MCF 10A (cell line): ENCODE measurements around the gene NR2C2. TPM values are rescaled to one million over a fixed set of nuclear protein-coding genes. Genes with fewer than 3 reads are reported as not detected.

Source experiments
- BruUV-seq: library from RNA; stranded (reverse); fragments of 400-500 nt; replicated peaks from 2 replicates; lab custom pipeline; 2021; lab: Mats Ljungman, UMichigan
- CTCF ChIA-PET: fragments of 300-600 bp; sonication (Branson Sonifier 250); formaldehyde crosslinking; extraction: SDS; loops from one replicate; lab custom pipeline; 2021; ENCODE audit warnings: antibody characterized with exemption, inconsistent platforms; lab: Yijun Ruan, JAX
- POLR2A ChIA-PET: fragments of 300-600, 350-650 bp; sonication (Branson Sonifier 250); formaldehyde crosslinking; extraction: SDS; loops from one replicate; lab custom pipeline; 2020; ENCODE audit warnings: antibody characterized with exemption, inconsistent platforms; lab: Yijun Ruan, JAX
- DNase-seq: peaks from one replicate; pipeline ENCODE4 v3.0.0-alpha.2; 2018; ENCODE audit not compliant: unreplicated experiment
- H3K27ac Mint-ChIP-seq: one replicate; pipeline ENCODE4 v1.8.0; 2022; ENCODE audit warnings: mild to moderate bottlenecking, low read depth, mixed read lengths; ENCODE audit not compliant: unreplicated experiment
- H3K27me3 Mint-ChIP-seq: one replicate; pipeline ENCODE4 v1.8.0; 2022; ENCODE audit warnings: mixed read lengths; ENCODE audit not compliant: insufficient read depth, unreplicated experiment
- H3K36me3 Mint-ChIP-seq: one replicate; pipeline ENCODE4 v1.8.0; 2022; ENCODE audit warnings: mild to moderate bottlenecking, moderate library complexity, mixed read lengths; ENCODE audit not compliant: insufficient read depth, unreplicated experiment
- H3K4me1 Mint-ChIP-seq: one replicate; pipeline ENCODE4 v1.8.0; 2022; ENCODE audit warnings: mixed read lengths; ENCODE audit not compliant: insufficient read depth, unreplicated experiment
- H3K4me3 Mint-ChIP-seq: one replicate; pipeline ENCODE4 v1.8.0; 2022; ENCODE audit warnings: mild to moderate bottlenecking, moderate library complexity, mixed read lengths; ENCODE audit not compliant: unreplicated experiment
- H3K9me3 Mint-ChIP-seq: one replicate; pipeline ENCODE4 v1.8.0; 2022; ENCODE audit warnings: mixed read lengths; ENCODE audit not compliant: unreplicated experiment
- intact Hi-C: fragments of 100-400 bp; cut with micrococcal nuclease; formaldehyde crosslinking; loops from 2 replicates; pipeline ENCODE4 v1.14.1; 2022
- total RNA-seq: library from RNA; stranded (reverse); gene quantifications from 2 replicates; pipeline ENCODE4 v1.2.3, GENCODE V29; 2022
- TF ChIP-seq, protein P1 (sequence below): fragments of 200-600 bp; IDR thresholded peaks from one replicate; pipeline ENCODE4 v1.8.0; 2022; ENCODE audit warnings: antibody characterized with exemption, mild to moderate bottlenecking; ENCODE audit not compliant: unreplicated experiment

The NR2C2 gene
- total RNA-seq, 1 experiment from 2014 or later: 42.4 TPM

DNA sequence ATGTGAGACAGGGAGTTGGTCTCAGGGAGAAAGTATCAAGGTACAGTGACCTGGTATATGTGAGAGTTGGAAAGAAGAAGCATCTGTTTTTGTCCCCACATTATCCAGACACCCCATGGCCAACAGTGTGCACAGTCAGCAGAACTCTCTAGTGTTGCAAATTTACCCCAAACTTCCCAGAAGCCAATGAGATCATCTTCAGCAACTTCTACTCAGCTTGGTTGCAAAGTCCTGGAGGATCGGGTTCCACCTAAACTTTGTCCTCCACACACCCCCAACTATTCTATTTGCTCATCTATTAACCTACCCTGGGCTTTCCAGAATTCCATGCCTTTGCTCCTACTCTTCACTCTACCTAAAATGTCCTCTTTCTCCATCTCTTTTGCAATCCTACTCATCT, 135.9 kb downstream of the NR2C2 start:
- intact Hi-C loops: no loop called here
- BruUV-seq: no TSS peak
- Mint-ChIP-seq H3K9me3 (no peaks in the 10 kb centered on the region), H3K27ac (peak overlapping the region; percentile 64), H3K36me3 (peaks cover 94% of the 10 kb centered on the region), H3K4me3 (no peak overlapping the region), H3K27me3 (no peaks in the 10 kb centered on the region), H3K4me1 (peaks cover 12% of the 10 kb centered on the region)
- TF ChIP-seq, protein P1, sequence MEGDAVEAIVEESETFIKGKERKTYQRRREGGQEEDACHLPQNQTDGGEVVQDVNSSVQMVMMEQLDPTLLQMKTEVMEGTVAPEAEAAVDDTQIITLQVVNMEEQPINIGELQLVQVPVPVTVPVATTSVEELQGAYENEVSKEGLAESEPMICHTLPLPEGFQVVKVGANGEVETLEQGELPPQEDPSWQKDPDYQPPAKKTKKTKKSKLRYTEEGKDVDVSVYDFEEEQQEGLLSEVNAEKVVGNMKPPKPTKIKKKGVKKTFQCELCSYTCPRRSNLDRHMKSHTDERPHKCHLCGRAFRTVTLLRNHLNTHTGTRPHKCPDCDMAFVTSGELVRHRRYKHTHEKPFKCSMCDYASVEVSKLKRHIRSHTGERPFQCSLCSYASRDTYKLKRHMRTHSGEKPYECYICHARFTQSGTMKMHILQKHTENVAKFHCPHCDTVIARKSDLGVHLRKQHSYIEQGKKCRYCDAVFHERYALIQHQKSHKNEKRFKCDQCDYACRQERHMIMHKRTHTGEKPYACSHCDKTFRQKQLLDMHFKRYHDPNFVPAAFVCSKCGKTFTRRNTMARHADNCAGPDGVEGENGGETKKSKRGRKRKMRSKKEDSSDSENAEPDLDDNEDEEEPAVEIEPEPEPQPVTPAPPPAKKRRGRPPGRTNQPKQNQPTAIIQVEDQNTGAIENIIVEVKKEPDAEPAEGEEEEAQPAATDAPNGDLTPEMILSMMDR: no peak
- POLR2A ChIA-PET: no interaction called here
- CTCF ChIA-PET: no interaction called here
- DNase-seq: no peak

DNA sequence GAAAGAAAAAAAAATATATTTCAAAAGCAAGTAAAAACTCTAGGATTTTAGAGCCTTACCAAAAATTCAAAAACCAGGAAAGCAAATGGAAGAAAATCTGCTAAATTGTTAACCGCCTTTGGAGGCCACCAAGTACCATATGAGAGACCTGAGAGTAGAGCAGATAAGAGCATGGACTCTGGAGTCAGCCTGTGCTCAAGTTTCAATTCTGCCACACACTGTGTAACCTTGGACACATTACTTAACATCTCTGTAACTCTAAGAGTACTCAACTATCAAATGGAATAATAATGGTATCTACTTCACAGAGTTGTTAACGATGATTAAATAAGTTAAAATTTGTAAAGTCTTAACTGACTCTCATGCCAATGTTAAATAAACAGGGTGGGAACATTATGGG, 138.9 kb downstream of the NR2C2 start:
- TF ChIP-seq, protein P1: no peak
- Mint-ChIP-seq H3K4me1 (peaks cover 12% of the 10 kb centered on the region), H3K9me3 (no peaks in the 10 kb centered on the region), H3K27ac (no peak overlapping the region), H3K36me3 (peaks cover 90% of the 10 kb centered on the region), H3K4me3 (no peak overlapping the region), H3K27me3 (no peaks in the 10 kb centered on the region)
- no peak for DNase-seq
- intact Hi-C loops: no loop called here
- ChIA-PET POLR2A (interaction anchor here (1.3 kb wide), 2 partner anchors 12 to 16 kb away, joined by 3 to 9 read pairs; no protein-coding TSS in a partner anchor), CTCF (no interaction called here)
- no TSS peak for BruUV-seq

DNA sequence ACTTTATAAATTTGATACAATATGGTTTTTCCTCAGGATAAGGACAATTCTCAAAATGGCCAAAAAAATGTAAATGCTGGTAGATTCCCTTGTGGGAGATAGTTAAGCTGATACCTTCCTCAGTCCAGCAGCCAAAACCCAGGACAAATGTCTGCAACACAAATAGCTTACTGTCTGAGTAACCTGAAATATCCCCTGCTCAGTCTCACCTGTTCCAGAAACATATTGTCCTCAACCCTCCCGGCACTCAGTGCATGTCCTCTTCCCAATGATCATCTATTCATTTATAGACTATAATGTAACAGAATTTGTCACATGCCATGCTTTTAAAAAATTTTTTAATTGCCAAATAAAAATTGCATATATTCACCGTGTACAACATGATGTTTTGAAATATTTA, 139.3 kb downstream of the NR2C2 start:
- no TSS peak for BruUV-seq
- POLR2A ChIA-PET: interaction anchor here (1.3 kb wide), 2 partner anchors 11 to 16 kb away, joined by 3 to 9 read pairs; no protein-coding TSS in a partner anchor
- no peaks in the 10 kb centered on the region for H3K9me3 Mint-ChIP-seq
- peaks cover 12% of the 10 kb centered on the region for H3K4me1 Mint-ChIP-seq
- CTCF ChIA-PET: no interaction called here
- H3K27ac Mint-ChIP-seq: no peak overlapping the region
- DNase-seq: no peak
- intact Hi-C loops: no loop called here
- H3K4me3 Mint-ChIP-seq: no peak overlapping the region
- TF ChIP-seq, protein P1: no peak
- peaks cover 86% of the 10 kb centered on the region for H3K36me3 Mint-ChIP-seq
- H3K27me3 Mint-ChIP-seq: no peaks in the 10 kb centered on the region

DNA sequence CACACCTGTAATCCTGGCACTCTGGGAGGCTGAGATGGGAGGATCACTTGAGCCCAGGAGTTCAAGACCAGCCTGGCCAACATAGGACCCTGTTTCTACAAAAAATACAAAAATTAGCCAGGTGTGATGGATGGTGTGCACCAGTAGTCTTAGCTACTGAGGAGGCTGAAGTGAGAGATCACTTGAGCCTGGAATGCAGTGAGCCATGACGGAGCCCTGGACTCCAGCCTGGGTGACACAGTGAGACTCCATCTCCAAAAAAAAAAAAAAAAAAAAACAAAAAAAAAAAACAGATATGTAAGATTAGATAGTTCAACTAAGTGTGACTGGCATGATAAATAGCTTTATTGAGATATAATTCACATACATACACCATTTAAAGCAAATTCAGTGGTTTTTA, 141.8 kb downstream of the NR2C2 start:
- CTCF ChIA-PET: interaction anchor here (0.6 kb wide), 1 partner anchor 457 kb away, joined by 4 read pairs; no protein-coding TSS in a partner anchor
- no peaks in the 10 kb centered on the region for H3K27me3 Mint-ChIP-seq
- no peak for DNase-seq
- peaks cover 76% of the 10 kb centered on the region for H3K36me3 Mint-ChIP-seq
- BruUV-seq: no TSS peak
- H3K9me3 Mint-ChIP-seq: no peaks in the 10 kb centered on the region
- H3K4me3 Mint-ChIP-seq: no peak overlapping the region
- no peaks in the 10 kb centered on the region for H3K4me1 Mint-ChIP-seq
- POLR2A ChIA-PET: interaction anchor here (0.9 to 3.1 kb wide), 2 partner anchors 9 to 24 kb away, joined by 3 to 11 read pairs; partner anchors contain the start of genes MRPS25 and RBSN
- intact Hi-C loops: no loop called here
- no peak overlapping the region for H3K27ac Mint-ChIP-seq
- TF ChIP-seq, protein P1: no peak
